Tibial artery (tissue), 4 donors: ENCODE measurements around the gene SHISA5.

ENCODE experiments used
- DNase-seq, 2 donors: peaks; one replicate each; pipeline ENCODE4 v3.0.0-alpha.2; 2019
- H3K27ac ChIP-seq, 2 donors: fragments of 200-600 bp; sonication (generic) in 1 of 2; 1 replicate in 1 of 2; 2 replicates in 1 of 2; pipeline ENCODE4 v1.5.1; 2018 to 2019; ENCODE audit warnings: mild to moderate bottlenecking in 1 of 2
- H3K27me3 ChIP-seq, 2 donors: fragments of 200-600 bp; sonication (generic) in 1 of 2; one replicate each; pipeline versions ENCODE4 v1.5.1 to v1.6.0; 2016 to 2019
- H3K36me3 ChIP-seq, 3 donors: fragments of 200-600 bp; sonication (generic) in 2 of 3; one replicate each; pipeline ENCODE4 v1.5.1; 2016 to 2019; ENCODE audit warnings: mild to moderate bottlenecking in 2 of 3
- H3K4me1 ChIP-seq, 4 donors: fragments of 200-600 bp; sonication (generic) in 2 of 4; 1 replicate in 3 of 4; 2 replicates in 1 of 4; pipeline ENCODE4 v1.5.1; 2016 to 2019
- H3K4me3 ChIP-seq, 2 donors: fragments of 200-600 bp; sonication (generic) in 1 of 2; 1 replicate in 1 of 2; 2 replicates in 1 of 2; pipeline ENCODE4 v1.5.1; 2018 to 2019; ENCODE audit warnings: mild to moderate bottlenecking in 2 of 2
- H3K9me3 ChIP-seq, 3 donors: fragments of 200-600 bp; sonication (generic) in 1 of 3; one replicate each; pipeline ENCODE4 v1.5.1; 2016 to 2019
- CTCF ChIP-seq, 2 experiments: fragments of 200-600 bp in 1 of 2; fragments of 450-650 bp in 1 of 2; IDR thresholded peaks; one replicate each; pipeline ENCODE4 v1.5.1; 2017 to 2019; ENCODE audit warnings: antibody characterized with exemption in 2 of 2, mild to moderate bottlenecking in 1 of 2, moderate library complexity in 1 of 2
- intact Hi-C: fragments of 100-400 bp; cut with DNase I; formaldehyde crosslinking; loops from one replicate; pipeline ENCODE4 v1.15.0; 2023; ENCODE audit warnings: low total_unique reads

Gene SHISA5

GRCh38 chr3:48473617-48473952 is 30.4 kb downstream of the SHISA5 start:
- Histone ChIP-seq H3K27me3 (no peaks in the 10 kb centered on the region), H3K4me3 (peak overlapping the region in 1 of 2 donors; percentile 70), H3K36me3 (peaks cover 4 to 39% (median 19%) of the 10 kb centered on the region in 3 donors), H3K27ac (peak overlapping the region; percentile 93 to 95), H3K9me3 (no peaks in the 10 kb centered on the region), H3K4me1 (peaks cover 0 to 44% (median 38%) of the 10 kb centered on the region in 4 donors)
- DNase-seq = peak in 1 of 2 donors; percentile 53
- intact Hi-C loops = no loop called here
- TF ChIP-seq CTCF (IDR thresholded peaks at IDR 0.05) = no peak

- Histone ChIP-seq H3K27me3 (no peaks in the 10 kb centered on the region), H3K4me1 (peaks cover 0 to 49% (median 43%) of the 10 kb centered on the region in 4 donors), H3K4me3 (peak overlapping the region; percentile 66 to 70), H3K9me3 (no peaks in the 10 kb centered on the region), H3K36me3 (peaks cover 9 to 39% (median 22%) of the 10 kb centered on the region in 3 donors), H3K27ac (peak overlapping the region; percentile 93 to 95)
- peak; percentile 41 to 46 for TF ChIP-seq CTCF (IDR thresholded peaks at IDR 0.05)
- peak; percentile 92 to 95 for DNase-seq
- intact Hi-C loops = no loop called here
Observed at GRCh38 chr3:48472923-48473616, 30.9 kb downstream of the SHISA5 start.

- Histone ChIP-seq H3K36me3 (peaks cover 13 to 39% (median 26%) of the 10 kb centered on the region in 3 donors), H3K4me1 (peaks cover 0 to 53% (median 48%) of the 10 kb centered on the region in 4 donors), H3K9me3 (no peaks in the 10 kb centered on the region), H3K27ac (peak overlapping the region; percentile 93 to 95), H3K27me3 (no peaks in the 10 kb centered on the region), H3K4me3 (peak overlapping the region; percentile 66 to 70)
- intact Hi-C loops = no loop called here
- peak in 1 of 2 donors; percentile 72 for DNase-seq
- TF ChIP-seq CTCF (IDR thresholded peaks at IDR 0.05) = no peak
Observed at GRCh38 chr3:48472673-48472922, 31.4 kb downstream of the SHISA5 start.

- peaks cover 0 to 69% (median 62%) of the 10 kb centered on the region in 4 donors for H3K4me1 ChIP-seq
Observed at GRCh38 chr3:48470286-48470685, 33.7 kb downstream of the SHISA5 start.

GRCh38 chr3:48469046-48469915 is 34.7 kb downstream of the SHISA5 start:
- H3K27ac ChIP-seq = peak overlapping the region; percentile 93 to 95
- TF ChIP-seq CTCF (IDR thresholded peaks at IDR 0.05) = no peak

More at GRCh38 chr3:48470286-48470685, 33.7 kb downstream of the SHISA5 start:
- intact Hi-C loops = no loop called here
- no peaks in the 10 kb centered on the region for H3K9me3 ChIP-seq
- H3K27ac ChIP-seq = peak overlapping the region; percentile 93 to 95
- TF ChIP-seq CTCF (IDR thresholded peaks at IDR 0.05) = no peak
- peaks cover 13 to 39% (median 32%) of the 10 kb centered on the region in 3 donors for H3K36me3 ChIP-seq
- no peaks in the 10 kb centered on the region for H3K27me3 ChIP-seq
- no peak overlapping the region for H3K4me3 ChIP-seq
- no peak for DNase-seq

More at GRCh38 chr3:48469046-48469915, 34.7 kb downstream of the SHISA5 start:
- Histone ChIP-seq H3K4me3 (no peak overlapping the region), H3K9me3 (no peaks in the 10 kb centered on the region), H3K4me1 (peaks cover 0 to 76% (median 69%) of the 10 kb centered on the region in 4 donors), H3K36me3 (peaks cover 13 to 35% (median 35%) of the 10 kb centered on the region in 3 donors), H3K27me3 (no peaks in the 10 kb centered on the region)
- DNase-seq = no peak
- intact Hi-C loops = loop anchor here (5.0 to 10.0 kb wide), 3 partner anchors 38 to 216 kb away; partner anchors contain the start of genes NCKIPSD and SLC26A6
